ENCODE data around the gene BSN. TPM values are rescaled to one million over a fixed set of nuclear protein-coding genes. Genes with fewer than 3 reads are reported as not detected.

The BSN gene
- total and polyA plus RNA-seq, 2 of the 4 experiments (the other 2 are of a cell fraction) = under 0.01 to 0.03 TPM

- no peak overlapping the region for H2BK20ac ChIP-seq (ENCODE audit: low read depth, low read length)
- no CpG with 5 or more reads among the region's 7 CpGs for WGBS, 2 experiments (ENCODE audit: extremely low coverage in 2 of 2, insufficient read length in 1 of 2)
- no peak overlapping the region for H4K91ac ChIP-seq (ENCODE audit: insufficient read depth, low read depth, low read length)
- H3K9me3 ChIP-seq (ENCODE audit: control insufficient read depth, insufficient read depth, low read length) = no peaks in the 10 kb centered on the region
- DNase-seq (no peak), ATAC-seq (ENCODE audit: low read depth) (no peak)
- no peaks in the 10 kb centered on the region for H3K27me3 ChIP-seq (ENCODE audit: control insufficient read depth, insufficient read depth, low read length)
- no peak overlapping the region for H2BK5ac ChIP-seq (ENCODE audit: low read depth, low read length, poor library complexity, severe bottlenecking)
- no peak overlapping the region for H3K23ac ChIP-seq (ENCODE audit: low read depth, low read length)
- intact Hi-C loops (cut with micrococcal nuclease) (no loop called here), dilution Hi-C loops (cut with HindIII; ENCODE audit: low sequenced_read_pairs, unreplicated experiment) (no loop called here), in situ Hi-C loops (cut with MboI; ENCODE audit: low sequenced_read_pairs) (no loop called here)
- TF ChIP-seq MXI1 (IDR thresholded peaks at IDR 0.05; ENCODE audit: borderline replicate concordance, low read depth, low read length) = no peak
- TF ChIP-seq CEBPB (IDR thresholded peaks at IDR 0.05; ENCODE audit: low read depth, low read length) = no peak
- TF ChIP-seq, protein P1, sequence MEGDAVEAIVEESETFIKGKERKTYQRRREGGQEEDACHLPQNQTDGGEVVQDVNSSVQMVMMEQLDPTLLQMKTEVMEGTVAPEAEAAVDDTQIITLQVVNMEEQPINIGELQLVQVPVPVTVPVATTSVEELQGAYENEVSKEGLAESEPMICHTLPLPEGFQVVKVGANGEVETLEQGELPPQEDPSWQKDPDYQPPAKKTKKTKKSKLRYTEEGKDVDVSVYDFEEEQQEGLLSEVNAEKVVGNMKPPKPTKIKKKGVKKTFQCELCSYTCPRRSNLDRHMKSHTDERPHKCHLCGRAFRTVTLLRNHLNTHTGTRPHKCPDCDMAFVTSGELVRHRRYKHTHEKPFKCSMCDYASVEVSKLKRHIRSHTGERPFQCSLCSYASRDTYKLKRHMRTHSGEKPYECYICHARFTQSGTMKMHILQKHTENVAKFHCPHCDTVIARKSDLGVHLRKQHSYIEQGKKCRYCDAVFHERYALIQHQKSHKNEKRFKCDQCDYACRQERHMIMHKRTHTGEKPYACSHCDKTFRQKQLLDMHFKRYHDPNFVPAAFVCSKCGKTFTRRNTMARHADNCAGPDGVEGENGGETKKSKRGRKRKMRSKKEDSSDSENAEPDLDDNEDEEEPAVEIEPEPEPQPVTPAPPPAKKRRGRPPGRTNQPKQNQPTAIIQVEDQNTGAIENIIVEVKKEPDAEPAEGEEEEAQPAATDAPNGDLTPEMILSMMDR (conservative IDR thresholded peaks at IDR 0.05; ENCODE audit: low read depth, low read length) = no peak
- no peak for TF ChIP-seq FOS (IDR thresholded peaks at IDR 0.05; ENCODE audit: low read depth, low read length)
- no peak for TF ChIP-seq RCOR1 (IDR thresholded peaks at IDR 0.05; ENCODE audit: insufficient replicate concordance, low read length)
- no peak for TF ChIP-seq NFE2L2 (IDR thresholded peaks at IDR 0.05; ENCODE audit: low read depth, low read length)
- TF ChIP-seq POLR2A (IDR thresholded peaks at IDR 0.05; ENCODE audit: low read depth, low read length) = no peak
- TF ChIP-seq CHD1 (IDR thresholded peaks at IDR 0.05; ENCODE audit: low read depth, low read length) = no peak
- no peak for TF ChIP-seq BHLHE40 (IDR thresholded peaks at IDR 0.05; ENCODE audit: low read depth, low read length)
- no peak for TF ChIP-seq SMC3 (IDR thresholded peaks at IDR 0.05; ENCODE audit: low read depth, low read length)
- no peak for TF ChIP-seq MAZ (IDR thresholded peaks at IDR 0.05; ENCODE audit: borderline replicate concordance, low read depth, low read length)
- H3K14ac ChIP-seq (replicated peaks; ENCODE audit: low read depth, low read length) = no peak overlapping the region
- no peak overlapping the region for H3K27ac ChIP-seq (ENCODE audit: insufficient read depth, low read length)
- no peak overlapping the region for H3K18ac ChIP-seq (ENCODE audit: low read depth, low read length)
- no TSS peak for BruUV-seq (replicated peaks)
- peaks cover 17% of the 10 kb centered on the region for H3K36me3 ChIP-seq (ENCODE audit: control insufficient read depth, insufficient read depth, low read length)
- no peak overlapping the region for H3K9ac ChIP-seq (ENCODE audit: low read depth, low read length)
- no peak overlapping the region for H3K4ac ChIP-seq (ENCODE audit: low read depth, low read length)
- no peak overlapping the region for H4K8ac ChIP-seq (ENCODE audit: low read depth in 2 of 2, low read length in 2 of 2)
- H2BK120ac ChIP-seq (ENCODE audit: low read depth, low read length) = no peak overlapping the region
- no peaks in the 10 kb centered on the region; the same call in 1 of the 2 replicates for H3K9me1 ChIP-seq (ENCODE audit: insufficient read depth, low read length)
- peaks cover 17% of the 10 kb centered on the region for H4K20me1 ChIP-seq (ENCODE audit: insufficient read depth, low read length)
- no peak overlapping the region for H3K4me3 ChIP-seq (ENCODE audit: insufficient read depth, low read depth, low read length)
- no peak overlapping the region for H3K56ac ChIP-seq (ENCODE audit: extremely low read depth, insufficient read depth, low read length)
- H3K79me1 ChIP-seq (ENCODE audit: low read depth in 1 of 2, low read length in 2 of 2) = peaks cover 4 to 15% of the 10 kb centered on the region in 2 experiments; a peak in 2 of 4 replicates
- no peak overlapping the region for H2AFZ ChIP-seq (replicated peaks; ENCODE audit: low read length, poor library complexity)
- H3K4me1 ChIP-seq (ENCODE audit: control insufficient read depth, insufficient read depth, low read length) = peaks cover 6% of the 10 kb centered on the region
- no peak overlapping the region for H3K4me2 ChIP-seq (ENCODE audit: low read depth, low read length)
- H2AK5ac ChIP-seq (ENCODE audit: low read depth, low read length) = no peak overlapping the region
- H4K5ac ChIP-seq (ENCODE audit: low read depth, low read length) = no peak overlapping the region
- no peak overlapping the region for H2BK15ac ChIP-seq (ENCODE audit: low read depth, low read length)
- peak overlapping the region; percentile 66 for H2AK9ac ChIP-seq (replicated peaks; ENCODE audit: low read depth, low read length, poor library complexity)
- ChIA-PET POLR2A (ENCODE audit: unreplicated experiment) (no interaction called here), CTCF (interaction anchor here (0.6 kb wide), 1 partner anchor 310 kb away, joined by 3 read pairs; no protein-coding TSS in a partner anchor)
Observed at GRCh38 chr3:49716169-49716568, 161.9 kb downstream of the BSN start.

Measured in IMR-90 (cell line).